ENCODE measurements around the gene TREML2.

- TF ChIP-seq KAT2B (IDR thresholded peaks at IDR 0.05; ENCODE audit: low read depth, low read length) (no peak), CTCF (IDR thresholded peaks at IDR 0.05 in 2 of 3, conservative IDR thresholded peaks at IDR 0.05 in 1 of 3; ENCODE audit: insufficient read depth in 2 of 3, low read depth in 1 of 3, low read length in 3 of 3) (no peak), FOSL1 (tag; conservative IDR thresholded peaks at IDR 0.05) (no peak), RBM25 (IDR thresholded peaks at IDR 0.05; ENCODE audit: low read depth, low read length, severe bottlenecking) (no peak), POLR2A (conservative IDR thresholded peaks at IDR 0.05) (no peak), RBFOX2 (IDR thresholded peaks at IDR 0.05; ENCODE audit: low read depth, low read length) (no peak), EZH2 (IDR thresholded peaks at IDR 0.05; ENCODE audit: borderline replicate concordance, low read depth, low read length) (no peak), NFE2L1 (tag; IDR thresholded peaks at IDR 0.05; ENCODE audit: borderline replicate concordance, low read depth) (no peak), PATZ1 (CRISPR knock-in tag; IDR thresholded peaks at IDR 0.05; ENCODE audit: borderline replicate concordance) (no peak), HMGXB4 (CRISPR knock-in tag; IDR thresholded peaks at IDR 0.05) (no peak), ZNF384 (IDR thresholded peaks at IDR 0.05; ENCODE audit: low read depth, low read length) (no peak)
These were observed 45.7 kb downstream of the TREML2 start for GRCh38 chr6:41155132-41155805.

All from K562 (cell line).